ENCODE results near the gene AHRR. TPM values are rescaled to one million over a fixed set of nuclear protein-coding genes. Genes with fewer than 3 reads are reported as not detected.

The AHRR gene
- polyA plus RNA-seq, 4 donors, result 2.5 to 3.5 (median 3.0) TPM

- DNase-seq (ENCODE audit: low read depth in 4 of 4, low spot score in 3 of 4), result no peak
These were observed 23.2 kb downstream of the AHRR start for GRCh38 chr5:344668-345067.

GRCh38 chr5:345404-346195 lies 24.1 kb downstream of the AHRR start:
- no peak for DNase-seq (ENCODE audit: low read depth in 4 of 4, low spot score in 3 of 4)

GRCh38 chr5:346229-346935 lies 24.9 kb downstream of the AHRR start:
- DNase-seq (ENCODE audit: low read depth in 4 of 4, low spot score in 3 of 4), result no peak

- DNase-seq (ENCODE audit: low read depth in 4 of 4, low spot score in 3 of 4), result no peak
These were observed 26.3 kb downstream of the AHRR start for GRCh38 chr5:347712-348284.

GRCh38 chr5:348726-349125 lies 27.2 kb downstream of the AHRR start:
- DNase-seq (ENCODE audit: low read depth in 4 of 4, low spot score in 3 of 4), result no peak

GRCh38 chr5:350355-350754 lies 28.8 kb downstream of the AHRR start:
- no peak for DNase-seq (ENCODE audit: low read depth in 4 of 4, low spot score in 3 of 4)

GRCh38 chr5:351084-351920 lies 29.8 kb downstream of the AHRR start:
- DNase-seq (ENCODE audit: low read depth in 4 of 4, low spot score in 3 of 4), result no peak

- DNase-seq (ENCODE audit: low read depth in 4 of 4, low spot score in 3 of 4), result no peak
These were observed 30.4 kb downstream of the AHRR start for GRCh38 chr5:351921-352245.

GRCh38 chr5:352639-353611 lies 31.4 kb downstream of the AHRR start:
- DNase-seq (ENCODE audit: low read depth in 4 of 4, low spot score in 3 of 4), result no peak

- DNase-seq (ENCODE audit: low read depth in 4 of 4, low spot score in 3 of 4), result no peak
These were observed 32.4 kb downstream of the AHRR start for GRCh38 chr5:353612-354580.

GRCh38 chr5:354581-355378 lies 33.3 kb downstream of the AHRR start:
- no peak for DNase-seq (ENCODE audit: low read depth in 4 of 4, low spot score in 3 of 4)

GRCh38 chr5:355379-355935 lies 33.9 kb downstream of the AHRR start:
- no peak for DNase-seq (ENCODE audit: low read depth in 4 of 4, low spot score in 3 of 4)

- DNase-seq (ENCODE audit: low read depth in 4 of 4, low spot score in 3 of 4), result no peak
These were observed 34.4 kb downstream of the AHRR start for GRCh38 chr5:355958-356357.

GRCh38 chr5:359301-359897 lies 37.9 kb downstream of the AHRR start:
- no peak for DNase-seq (ENCODE audit: low read depth in 4 of 4, low spot score in 3 of 4)

GRCh38 chr5:360257-361027 lies 38.9 kb downstream of the AHRR start:
- no peak for DNase-seq (ENCODE audit: low read depth in 4 of 4, low spot score in 3 of 4)

- DNase-seq (ENCODE audit: low read depth in 4 of 4, low spot score in 3 of 4), result no peak
These were observed 40.7 kb downstream of the AHRR start for GRCh38 chr5:362189-362588.

All from left renal pelvis (tissue), 4 donors.